Fibroblast of mammary gland (primary cell): ENCODE measurements around the gene APMAP.

ENCODE experiments used
- DNase-seq: peaks from one replicate; pipeline ENCODE4 v3.0.0-alpha.2; 2010; ENCODE audit warnings: low read depth
- H3K4me3 ChIP-seq: 2 replicates; pipeline ENCODE4 v1.5.1; 2011; ENCODE audit warnings: low read depth, mild to moderate bottlenecking, low read length, moderate library complexity; ENCODE audit not compliant: control insufficient read depth
- TF ChIP-seq, protein P1 (sequence below): conservative IDR thresholded peaks from 2 replicates; pipeline ENCODE4 v1.5.1; 2011; ENCODE audit warnings: low read depth, low read length, inconsistent platforms; ENCODE audit not compliant: control insufficient read depth, insufficient read depth

APMAP gene

DNA sequence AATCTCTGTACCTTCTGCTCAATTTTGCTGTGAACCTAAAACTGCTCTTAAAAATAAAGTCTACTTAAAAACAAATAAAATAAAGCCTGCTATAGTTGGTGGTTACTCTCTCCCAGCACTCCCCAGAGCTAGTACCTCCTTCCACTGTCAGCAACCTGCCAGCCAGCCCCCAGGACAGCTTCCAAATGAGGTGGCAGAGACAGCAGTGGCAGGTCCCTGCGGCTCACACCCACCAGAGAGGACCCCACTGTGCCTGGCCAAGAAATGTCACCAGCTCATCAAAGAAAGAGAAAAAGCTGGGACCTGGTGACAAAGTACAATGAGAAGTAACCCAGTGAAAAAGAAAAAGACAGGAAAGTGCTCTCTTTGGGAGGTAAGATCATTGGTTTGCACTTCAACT is 15.2 kb downstream of the APMAP start:
- TF ChIP-seq, protein P1, sequence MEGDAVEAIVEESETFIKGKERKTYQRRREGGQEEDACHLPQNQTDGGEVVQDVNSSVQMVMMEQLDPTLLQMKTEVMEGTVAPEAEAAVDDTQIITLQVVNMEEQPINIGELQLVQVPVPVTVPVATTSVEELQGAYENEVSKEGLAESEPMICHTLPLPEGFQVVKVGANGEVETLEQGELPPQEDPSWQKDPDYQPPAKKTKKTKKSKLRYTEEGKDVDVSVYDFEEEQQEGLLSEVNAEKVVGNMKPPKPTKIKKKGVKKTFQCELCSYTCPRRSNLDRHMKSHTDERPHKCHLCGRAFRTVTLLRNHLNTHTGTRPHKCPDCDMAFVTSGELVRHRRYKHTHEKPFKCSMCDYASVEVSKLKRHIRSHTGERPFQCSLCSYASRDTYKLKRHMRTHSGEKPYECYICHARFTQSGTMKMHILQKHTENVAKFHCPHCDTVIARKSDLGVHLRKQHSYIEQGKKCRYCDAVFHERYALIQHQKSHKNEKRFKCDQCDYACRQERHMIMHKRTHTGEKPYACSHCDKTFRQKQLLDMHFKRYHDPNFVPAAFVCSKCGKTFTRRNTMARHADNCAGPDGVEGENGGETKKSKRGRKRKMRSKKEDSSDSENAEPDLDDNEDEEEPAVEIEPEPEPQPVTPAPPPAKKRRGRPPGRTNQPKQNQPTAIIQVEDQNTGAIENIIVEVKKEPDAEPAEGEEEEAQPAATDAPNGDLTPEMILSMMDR = no peak
- no peak overlapping the region for H3K4me3 ChIP-seq
- DNase-seq = no peak

DNA sequence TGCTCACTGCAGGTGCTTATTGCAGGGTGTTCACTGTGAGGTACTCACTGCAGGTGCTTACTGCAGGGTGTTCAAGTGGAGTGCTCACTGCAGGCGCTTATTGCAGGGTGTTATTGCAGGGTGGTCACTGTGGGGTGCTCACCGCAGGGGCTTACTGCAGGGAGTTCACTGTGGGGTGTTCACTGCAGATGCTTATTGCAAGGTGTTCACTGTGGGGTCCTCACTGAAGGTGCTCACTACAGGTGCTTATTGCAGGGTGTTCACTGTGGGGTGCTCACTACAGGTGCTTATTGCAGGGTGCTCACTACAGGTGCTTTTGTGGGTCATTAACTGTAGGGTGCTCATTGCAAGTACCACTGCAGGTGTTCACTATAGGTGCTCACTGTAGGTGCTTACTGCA is 20.2 kb downstream of the APMAP start:
- DNase-seq = no peak
- TF ChIP-seq, protein P1 = no peak
- H3K4me3 ChIP-seq = no peak overlapping the region

GRCh38 chr20:24971376-24972101 is 21.0 kb downstream of the APMAP start:
- H3K4me3 ChIP-seq = no peak overlapping the region
- DNase-seq = no peak
- TF ChIP-seq, protein P1 = no peak

GRCh38 chr20:24970754-24971153 is 21.8 kb downstream of the APMAP start:
- no peak overlapping the region for H3K4me3 ChIP-seq
- DNase-seq = no peak
- TF ChIP-seq, protein P1 = no peak

- no peak for DNase-seq
- no peak overlapping the region for H3K4me3 ChIP-seq
- TF ChIP-seq, protein P1 = no peak
Measured at GRCh38 chr20:24970030-24970553, 22.5 kb downstream of the APMAP start.

DNA sequence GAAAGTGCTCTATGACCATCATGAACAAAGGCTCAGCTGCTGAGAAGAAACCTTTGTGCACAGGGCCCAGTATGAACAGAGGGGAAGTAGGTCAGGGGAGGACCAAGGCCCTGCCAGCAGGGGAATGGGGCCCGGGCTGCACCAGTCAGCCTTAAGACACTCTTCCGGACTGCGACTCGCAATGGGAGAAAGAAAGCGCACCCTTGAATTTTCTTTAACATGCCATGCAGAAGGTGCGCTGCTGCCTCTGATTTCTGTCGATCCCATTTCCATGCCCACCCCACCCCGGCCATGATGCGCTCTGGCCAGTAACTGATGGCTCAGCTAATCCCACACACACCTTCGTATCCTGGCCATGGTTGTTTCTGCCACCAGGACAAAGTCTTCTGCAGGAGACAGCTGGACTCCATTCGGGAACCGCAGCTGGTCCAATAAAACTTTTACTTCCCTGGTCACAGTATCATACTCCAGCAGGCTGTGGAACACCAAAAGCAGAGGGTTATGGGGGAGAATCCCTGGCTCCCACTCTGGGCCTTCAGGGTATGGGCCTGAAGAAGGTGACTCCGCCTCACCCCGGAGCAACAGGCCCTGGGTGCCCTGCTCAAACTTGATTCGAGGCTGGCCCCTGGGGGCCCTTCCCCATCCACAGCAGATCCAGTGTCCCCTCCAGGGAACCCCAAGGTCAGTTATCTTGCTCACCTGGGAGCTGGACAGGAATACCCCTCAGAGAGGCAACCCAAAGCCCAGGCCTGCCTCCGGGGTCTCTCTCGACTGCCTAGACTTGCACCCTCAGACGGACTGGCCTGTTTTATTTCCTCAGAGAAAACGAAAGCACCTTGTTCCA is 23.1 kb downstream of the APMAP start:
- no peak for DNase-seq
- TF ChIP-seq, protein P1 = no peak
- no peak overlapping the region for H3K4me3 ChIP-seq
